T-helper 2 cell treated with Interferon-gamma antibody and Interleukin-4, amounts not matched to agents 5 μg/mL and 100 μg/mL, for 36 hours (primary cell): ENCODE data around the gene ANK3.

ENCODE experiments used
- DNase-seq: peaks from one replicate; pipeline ENCODE4 v3.0.0; 2021; ENCODE audit warnings: low spot score
- H3K27ac Mint-ChIP-seq: one replicate; pipeline ENCODE4 v1.8.0; 2021; ENCODE audit warnings: mild to moderate bottlenecking, mixed read lengths
- H3K27me3 Mint-ChIP-seq: one replicate; pipeline ENCODE4 v1.8.0; 2021; ENCODE audit warnings: low read depth, mixed read lengths
- H3K36me3 Mint-ChIP-seq: one replicate; pipeline ENCODE4 v1.8.0; 2021; ENCODE audit warnings: low read depth, mixed read lengths
- H3K4me1 Mint-ChIP-seq: one replicate; pipeline ENCODE4 v1.8.0; 2021; ENCODE audit warnings: low read depth, mixed read lengths
- H3K4me3 Mint-ChIP-seq: one replicate; pipeline ENCODE4 v1.8.0; 2022; ENCODE audit warnings: mild to moderate bottlenecking, moderate library complexity, mixed read lengths
- H3K9me3 Mint-ChIP-seq: one replicate; pipeline ENCODE4 v1.8.0; 2021; ENCODE audit warnings: mixed read lengths

ANK3 gene

GRCh38 chr10:60141896-60142559 lies 247.6 kb downstream of the ANK3 start:
- Mint-ChIP-seq H3K9me3 (no peaks in the 10 kb centered on the region), H3K4me1 (no peaks in the 10 kb centered on the region), H3K27ac (no peak overlapping the region), H3K4me3 (no peak overlapping the region), H3K36me3 (no peaks in the 10 kb centered on the region), H3K27me3 (no peaks in the 10 kb centered on the region)
- no peak for DNase-seq

GRCh38 chr10:60140651-60141632 lies 248.7 kb downstream of the ANK3 start:
- no peaks in the 10 kb centered on the region for H3K27me3 Mint-ChIP-seq
- no peaks in the 10 kb centered on the region for H3K4me1 Mint-ChIP-seq
- no peak overlapping the region for H3K27ac Mint-ChIP-seq

GRCh38 chr10:60139798-60140566 lies 249.7 kb downstream of the ANK3 start:
- no peak for DNase-seq
- Mint-ChIP-seq H3K27ac (no peak overlapping the region), H3K27me3 (no peaks in the 10 kb centered on the region), H3K9me3 (no peaks in the 10 kb centered on the region), H3K4me1 (peaks cover under 1% of the 10 kb centered on the region), H3K4me3 (no peak overlapping the region), H3K36me3 (no peaks in the 10 kb centered on the region)

More at GRCh38 chr10:60140651-60141632, 248.7 kb downstream of the ANK3 start:
- H3K36me3 Mint-ChIP-seq = no peaks in the 10 kb centered on the region
- H3K9me3 Mint-ChIP-seq = no peaks in the 10 kb centered on the region
- no peak overlapping the region for H3K4me3 Mint-ChIP-seq
- DNase-seq = no peak

GRCh38 chr10:60139290-60139689 lies 250.4 kb downstream of the ANK3 start:
- Mint-ChIP-seq H3K4me1 (peaks cover 2% of the 10 kb centered on the region), H3K36me3 (no peaks in the 10 kb centered on the region), H3K4me3 (no peak overlapping the region), H3K27me3 (no peaks in the 10 kb centered on the region), H3K27ac (no peak overlapping the region), H3K9me3 (no peaks in the 10 kb centered on the region)
- DNase-seq = no peak

GRCh38 chr10:60138842-60139241 lies 250.8 kb downstream of the ANK3 start:
- no peaks in the 10 kb centered on the region for H3K9me3 Mint-ChIP-seq

DNA sequence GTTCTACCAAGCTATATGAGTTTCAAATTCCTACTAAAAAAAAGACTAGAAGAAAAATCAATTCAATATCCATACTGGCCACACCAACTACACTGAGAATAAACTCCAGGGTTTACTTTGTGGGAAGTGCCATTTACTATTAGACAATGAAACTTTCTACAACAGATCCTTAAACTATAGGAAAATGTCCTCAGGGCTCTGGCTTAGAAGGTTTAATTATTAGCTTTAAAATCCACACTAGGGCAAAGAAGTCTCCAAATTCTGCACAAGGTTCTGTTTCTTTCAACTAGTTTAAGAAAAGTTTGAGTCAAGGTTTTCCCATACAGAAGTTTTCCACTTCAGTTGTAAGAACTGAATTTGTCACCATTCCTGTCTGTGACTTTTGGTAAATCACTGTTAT lies 251.6 kb downstream of the ANK3 start:
- Mint-ChIP-seq H3K36me3 (no peaks in the 10 kb centered on the region), H3K9me3 (no peaks in the 10 kb centered on the region), H3K27me3 (no peaks in the 10 kb centered on the region), H3K4me1 (peaks cover 2% of the 10 kb centered on the region), H3K27ac (no peak overlapping the region), H3K4me3 (no peak overlapping the region)
- no peak for DNase-seq

More at GRCh38 chr10:60138842-60139241, 250.8 kb downstream of the ANK3 start:
- Mint-ChIP-seq H3K27me3 (no peaks in the 10 kb centered on the region), H3K4me3 (no peak overlapping the region), H3K36me3 (no peaks in the 10 kb centered on the region), H3K27ac (no peak overlapping the region), H3K4me1 (peaks cover 2% of the 10 kb centered on the region)
- DNase-seq = no peak

- peaks cover 2% of the 10 kb centered on the region for H3K4me1 Mint-ChIP-seq
These were observed 252.2 kb downstream of the ANK3 start for GRCh38 chr10:60137292-60137992.

DNA sequence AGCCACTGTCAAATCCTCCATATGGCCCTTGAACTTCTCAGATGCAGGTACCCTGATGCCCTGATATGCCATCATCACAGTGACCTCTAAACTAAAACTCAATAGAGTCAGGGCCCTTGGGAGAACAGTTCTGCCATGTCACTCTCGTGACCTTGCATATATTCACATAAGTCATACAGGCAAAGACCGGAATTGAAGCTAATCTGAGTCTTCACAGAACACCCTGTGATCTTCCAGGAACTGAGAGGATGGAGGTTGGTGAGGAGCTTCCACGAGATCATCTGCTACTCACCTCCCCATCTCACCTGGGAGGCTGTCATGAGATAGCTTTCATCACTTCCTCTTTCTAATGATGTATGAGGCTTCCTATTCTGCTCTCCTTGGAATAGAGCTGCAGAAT lies 254.7 kb downstream of the ANK3 start:
- Mint-ChIP-seq H3K27me3 (no peaks in the 10 kb centered on the region), H3K27ac (no peak overlapping the region), H3K36me3 (no peaks in the 10 kb centered on the region), H3K9me3 (no peaks in the 10 kb centered on the region), H3K4me3 (no peak overlapping the region), H3K4me1 (peaks cover 2% of the 10 kb centered on the region)
- no peak for DNase-seq

More at GRCh38 chr10:60137292-60137992, 252.2 kb downstream of the ANK3 start:
- no peaks in the 10 kb centered on the region for H3K36me3 Mint-ChIP-seq
- H3K27ac Mint-ChIP-seq = no peak overlapping the region
- no peak overlapping the region for H3K4me3 Mint-ChIP-seq
- H3K9me3 Mint-ChIP-seq = no peaks in the 10 kb centered on the region
- no peaks in the 10 kb centered on the region for H3K27me3 Mint-ChIP-seq
- no peak for DNase-seq

DNA sequence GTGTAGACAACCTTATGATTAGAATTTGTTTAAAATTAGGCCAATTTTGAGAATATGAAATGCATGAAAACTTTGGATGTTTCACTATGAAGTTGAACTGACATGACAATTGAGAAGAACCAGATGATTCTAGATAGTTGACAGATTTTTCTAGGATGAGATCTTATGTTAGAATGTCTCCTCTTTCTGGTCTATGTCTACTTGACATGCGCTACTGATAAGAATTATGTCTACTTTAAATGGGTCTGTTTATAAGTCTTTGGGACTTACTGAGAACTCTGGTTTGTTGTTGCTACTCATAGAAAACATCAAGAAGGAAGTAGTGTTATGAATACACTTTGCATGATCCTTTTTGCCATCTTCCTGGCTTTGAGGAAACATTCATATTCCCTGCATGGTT lies 255.1 kb downstream of the ANK3 start:
- peaks cover 2% of the 10 kb centered on the region for H3K4me1 Mint-ChIP-seq
- no peaks in the 10 kb centered on the region for H3K36me3 Mint-ChIP-seq
- H3K9me3 Mint-ChIP-seq = no peaks in the 10 kb centered on the region
- H3K27me3 Mint-ChIP-seq = no peaks in the 10 kb centered on the region
- no peak overlapping the region for H3K27ac Mint-ChIP-seq
- no peak overlapping the region for H3K4me3 Mint-ChIP-seq
- DNase-seq = no peak

GRCh38 chr10:60130130-60130579 lies 259.5 kb downstream of the ANK3 start:
- Mint-ChIP-seq H3K4me3 (no peak overlapping the region), H3K9me3 (no peaks in the 10 kb centered on the region), H3K4me1 (peaks cover 2% of the 10 kb centered on the region), H3K27ac (no peak overlapping the region), H3K27me3 (no peaks in the 10 kb centered on the region), H3K36me3 (no peaks in the 10 kb centered on the region)
- DNase-seq = no peak

DNA sequence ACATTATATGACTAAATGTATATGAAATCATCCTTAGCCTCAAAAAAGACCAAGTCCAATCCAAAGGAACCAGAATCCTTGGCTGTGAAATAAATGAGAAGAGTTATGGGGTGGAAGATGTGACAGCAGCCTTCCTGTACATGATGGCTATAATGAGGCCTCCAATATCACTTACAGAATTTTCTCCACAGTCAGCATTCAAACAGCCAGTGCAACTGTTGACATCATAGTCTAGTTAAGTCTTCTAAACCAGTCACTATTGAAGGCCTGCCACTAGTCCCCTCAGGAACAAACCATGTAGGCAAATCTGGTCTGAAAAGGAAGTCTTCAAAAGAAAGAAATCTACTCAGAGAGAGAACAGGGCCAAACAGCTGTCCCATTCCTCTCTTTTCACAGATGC lies 263.8 kb downstream of the ANK3 start:
- Mint-ChIP-seq H3K9me3 (no peaks in the 10 kb centered on the region), H3K27ac (no peak overlapping the region), H3K27me3 (no peaks in the 10 kb centered on the region), H3K4me1 (no peaks in the 10 kb centered on the region), H3K4me3 (no peak overlapping the region), H3K36me3 (no peaks in the 10 kb centered on the region)
- DNase-seq = no peak

DNA sequence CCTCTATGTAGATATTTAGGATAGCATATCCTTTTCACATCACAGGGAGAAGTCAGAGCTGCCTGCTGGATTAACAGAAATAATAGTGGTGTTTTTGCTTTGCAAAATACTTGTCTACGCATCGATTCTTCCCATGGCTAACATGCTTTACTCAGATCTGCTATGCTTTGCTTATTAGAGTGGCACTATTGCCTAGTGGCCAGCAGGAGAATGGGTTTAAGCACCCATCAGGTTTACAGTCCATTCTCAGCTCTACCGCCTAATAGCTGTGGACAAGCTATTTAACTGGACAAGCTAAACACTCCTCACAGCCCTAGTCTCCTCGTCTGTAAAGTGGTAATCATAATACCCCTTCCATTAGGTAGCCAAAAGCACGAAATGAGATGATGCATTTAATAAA lies 265.1 kb downstream of the ANK3 start:
- Mint-ChIP-seq H3K9me3 (no peaks in the 10 kb centered on the region), H3K27ac (no peak overlapping the region), H3K4me3 (no peak overlapping the region), H3K27me3 (no peaks in the 10 kb centered on the region), H3K4me1 (no peaks in the 10 kb centered on the region), H3K36me3 (no peaks in the 10 kb centered on the region)
- DNase-seq = no peak

GRCh38 chr10:60123668-60124067 lies 266.0 kb downstream of the ANK3 start:
- H3K27ac Mint-ChIP-seq = no peak overlapping the region
- no peaks in the 10 kb centered on the region for H3K27me3 Mint-ChIP-seq
- no peaks in the 10 kb centered on the region for H3K4me1 Mint-ChIP-seq
- H3K9me3 Mint-ChIP-seq = no peaks in the 10 kb centered on the region
- no peaks in the 10 kb centered on the region for H3K36me3 Mint-ChIP-seq
- H3K4me3 Mint-ChIP-seq = no peak overlapping the region
- DNase-seq = no peak
